Breast epithelium (tissue), 4 donors: ENCODE measurements around the gene ITGB4. TPM values are rescaled to one million over a fixed set of nuclear protein-coding genes. Genes with fewer than 3 reads are reported as not detected.

Experiments used
- DNase-seq, 2 donors: peaks; one replicate each; pipeline ENCODE4 v3.0.0-alpha.2; 2019; ENCODE audit warnings: low spot score in 2 of 2
- H3K27ac ChIP-seq, 2 donors: fragments of 200-600 bp; sonication (generic) in 1 of 2; one replicate each; pipeline ENCODE4 v1.5.1; 2016 to 2019; ENCODE audit warnings: mild to moderate bottlenecking in 1 of 2
- H3K27me3 ChIP-seq, 2 donors: fragments of 200-600 bp; sonication (generic) in 1 of 2; one replicate each; pipeline versions ENCODE4 v1.5.1 to v1.6.0; 2017 to 2019; ENCODE audit warnings: control low read depth in 1 of 2, mild to moderate bottlenecking in 1 of 2
- H3K36me3 ChIP-seq: fragments of 200-600 bp; one replicate; pipeline ENCODE4 v1.5.1; 2019
- H3K4me1 ChIP-seq, 2 donors: fragments of 200-600 bp; sonication (generic); one replicate each; pipeline ENCODE4 v1.5.1; 2016 to 2019; ENCODE audit warnings: control low read depth in 1 of 2
- H3K4me3 ChIP-seq, 3 donors: fragments of 200-600 bp; sonication (generic); 1 replicate in 2 of 3; 2 replicates in 1 of 3; pipeline ENCODE4 v1.5.1; 2016 to 2019; ENCODE audit warnings: mild to moderate bottlenecking in 3 of 3, moderate library complexity in 2 of 3
- H3K9me3 ChIP-seq, 2 donors: fragments of 200-600 bp; sonication (generic) in 1 of 2; one replicate each; pipeline ENCODE4 v1.5.1; 2016 to 2019; ENCODE audit warnings: control low read depth in 1 of 2
- POLR2A ChIP-seq: fragments of 450-650 bp; IDR thresholded peaks from one replicate; pipeline ENCODE4 v1.6.1; 2016; ENCODE audit warnings: antibody characterized with exemption, mild to moderate bottlenecking, moderate library complexity
- POLR2AphosphoS5 ChIP-seq, 3 donors: sonication (generic); formaldehyde crosslinking; IDR thresholded peaks; one replicate each; pipeline ENCODE4 v1.6.1; 2017; ENCODE audit warnings: antibody characterized with exemption in 3 of 3
- intact Hi-C: fragments of 100-400 bp; cut with DNase I; formaldehyde crosslinking; loops from one replicate; pipeline ENCODE4 v1.15.1; 2023; ENCODE audit warnings: low total_unique reads
- total RNA-seq, 3 donors: library from RNA; depleted of rRNA; stranded (reverse); fragments of >200 nt; gene quantifications; one replicate each; pipeline ENCODE4 v1.1.0, GENCODE V29; 2016
- TF ChIP-seq, protein P1 (sequence below), 3 donors: fragments of 450-650 bp; IDR thresholded peaks; one replicate each; pipeline ENCODE4 v1.5.1; 2016 to 2017; ENCODE audit warnings: antibody characterized with exemption in 3 of 3, mild to moderate bottlenecking in 3 of 3, moderate library complexity in 3 of 3

ITGB4 gene
- total RNA-seq, 3 donors from 2014 or later = 9.8 to 125 (median 67.2) TPM

DNA sequence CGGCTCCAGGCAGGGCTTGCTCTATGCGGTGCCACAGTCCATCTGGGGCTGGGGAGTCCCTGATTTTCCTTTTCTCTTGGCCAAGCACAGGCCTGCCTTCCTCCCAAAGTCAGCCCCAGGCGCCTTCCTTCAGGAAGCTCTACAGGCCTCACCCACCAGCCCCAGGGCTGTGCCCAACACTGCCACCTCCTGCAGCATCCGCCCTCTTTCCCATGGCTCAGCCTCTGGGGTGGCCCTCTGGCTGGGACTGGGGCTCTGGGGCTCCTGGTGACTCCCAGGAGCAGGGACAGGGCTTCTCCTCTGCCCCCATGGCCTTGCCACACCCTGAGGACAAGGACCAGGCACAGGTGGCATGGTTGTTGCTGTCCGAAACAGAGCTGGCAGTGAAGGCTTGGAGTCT is 817 bp downstream of the ITGB4 start:
- no peaks in the 10 kb centered on the region for H3K9me3 ChIP-seq
- no peaks in the 10 kb centered on the region for H3K4me1 ChIP-seq
- H3K36me3 ChIP-seq = no peaks in the 10 kb centered on the region
- peak overlapping the region; percentile 86 to 94 for H3K27ac ChIP-seq
- peaks cover 3% of the 10 kb centered on the region in 2 donors for H3K27me3 ChIP-seq
- H3K4me3 ChIP-seq = peak overlapping the region; percentile 43 to 83 (median 82)
- no peak for DNase-seq
- TF ChIP-seq POLR2A (no peak), POLR2AphosphoS5 (IDR thresholded peaks at IDR 0.05) (no peak)
- TF ChIP-seq, protein P1, sequence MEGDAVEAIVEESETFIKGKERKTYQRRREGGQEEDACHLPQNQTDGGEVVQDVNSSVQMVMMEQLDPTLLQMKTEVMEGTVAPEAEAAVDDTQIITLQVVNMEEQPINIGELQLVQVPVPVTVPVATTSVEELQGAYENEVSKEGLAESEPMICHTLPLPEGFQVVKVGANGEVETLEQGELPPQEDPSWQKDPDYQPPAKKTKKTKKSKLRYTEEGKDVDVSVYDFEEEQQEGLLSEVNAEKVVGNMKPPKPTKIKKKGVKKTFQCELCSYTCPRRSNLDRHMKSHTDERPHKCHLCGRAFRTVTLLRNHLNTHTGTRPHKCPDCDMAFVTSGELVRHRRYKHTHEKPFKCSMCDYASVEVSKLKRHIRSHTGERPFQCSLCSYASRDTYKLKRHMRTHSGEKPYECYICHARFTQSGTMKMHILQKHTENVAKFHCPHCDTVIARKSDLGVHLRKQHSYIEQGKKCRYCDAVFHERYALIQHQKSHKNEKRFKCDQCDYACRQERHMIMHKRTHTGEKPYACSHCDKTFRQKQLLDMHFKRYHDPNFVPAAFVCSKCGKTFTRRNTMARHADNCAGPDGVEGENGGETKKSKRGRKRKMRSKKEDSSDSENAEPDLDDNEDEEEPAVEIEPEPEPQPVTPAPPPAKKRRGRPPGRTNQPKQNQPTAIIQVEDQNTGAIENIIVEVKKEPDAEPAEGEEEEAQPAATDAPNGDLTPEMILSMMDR (IDR thresholded peaks at IDR 0.05) = no peak
- intact Hi-C loops = no loop called here

DNA sequence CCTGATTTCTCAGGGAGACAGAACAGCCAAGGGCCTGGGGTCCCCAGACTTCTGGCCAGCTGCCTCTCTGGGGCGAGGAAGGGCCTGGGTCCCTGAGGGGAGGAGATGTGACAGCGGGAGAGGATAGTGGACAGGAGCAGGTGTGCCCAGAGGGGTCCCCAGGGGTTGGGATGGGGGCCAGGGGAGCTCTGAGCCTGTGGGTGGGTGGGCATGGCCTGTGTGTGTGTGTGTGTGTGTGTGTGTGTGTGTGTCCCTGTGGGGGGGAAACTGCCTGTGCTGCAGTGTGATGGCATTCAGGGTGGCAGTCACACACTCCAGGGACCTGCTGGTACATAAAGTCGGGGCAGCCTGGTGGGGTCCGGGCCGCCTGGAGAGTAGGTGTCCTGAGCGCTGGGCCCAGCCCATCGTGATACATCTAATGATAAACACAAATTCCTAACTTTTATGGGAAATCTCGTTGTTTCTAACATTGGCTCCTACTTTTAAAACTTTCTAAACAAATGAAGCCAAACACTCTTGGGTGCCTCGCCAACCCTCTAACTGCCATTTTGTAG is 1.4 kb downstream of the ITGB4 start:
- TF ChIP-seq POLR2A = no peak
- TF ChIP-seq, protein P1 (IDR thresholded peaks at IDR 0.05) = no peak
- TF ChIP-seq POLR2AphosphoS5 (IDR thresholded peaks at IDR 0.05) = no peak
- H3K4me1 ChIP-seq = no peaks in the 10 kb centered on the region
- H3K4me3 ChIP-seq = peak overlapping the region; percentile 43 to 83 (median 82)
- intact Hi-C loops = no loop called here
- H3K27me3 ChIP-seq = peaks cover 3% of the 10 kb centered on the region in 2 donors
- H3K27ac ChIP-seq = peak overlapping the region; percentile 86 to 94
- no peaks in the 10 kb centered on the region for H3K36me3 ChIP-seq
- no peak for DNase-seq
- H3K9me3 ChIP-seq = no peaks in the 10 kb centered on the region

DNA sequence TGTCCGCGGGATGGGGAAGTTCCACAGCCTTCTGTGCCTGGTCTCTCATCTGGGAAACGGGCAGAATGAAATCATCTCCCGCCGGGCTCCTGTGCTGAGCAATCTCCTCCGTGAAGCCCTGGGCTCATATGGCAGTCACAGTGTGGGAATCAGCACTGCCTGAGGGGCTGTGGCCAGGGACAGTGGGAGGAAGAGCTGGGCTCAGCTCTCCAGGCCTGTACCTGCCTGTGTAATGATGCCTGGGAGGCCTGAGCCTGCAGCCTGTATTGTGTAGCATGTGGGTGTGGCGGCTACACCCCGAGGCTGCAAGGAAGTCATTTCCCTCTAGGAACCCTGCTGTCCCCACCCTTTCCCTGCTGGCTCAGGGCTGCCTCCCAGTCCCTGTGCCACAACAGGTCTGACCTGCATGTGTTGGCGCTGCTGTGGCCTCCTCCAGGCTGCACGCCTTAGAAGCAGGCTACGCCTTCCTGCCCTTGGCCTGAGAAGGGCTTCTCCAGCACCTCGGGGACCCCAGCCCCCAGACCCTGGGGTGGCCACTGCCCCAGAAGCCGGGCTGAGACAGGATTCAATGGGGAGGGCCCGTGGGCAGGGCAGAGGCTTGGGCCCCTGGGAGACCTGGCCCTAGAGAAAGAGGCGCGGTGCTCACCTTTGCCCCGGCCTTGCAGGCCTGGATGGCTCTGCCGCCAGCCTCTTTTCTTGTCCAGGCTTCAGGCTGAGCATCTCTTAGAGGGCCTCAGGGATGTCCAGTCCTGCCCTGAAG is 2.1 kb downstream of the ITGB4 start:
- Histone ChIP-seq H3K4me1 (no peaks in the 10 kb centered on the region), H3K27me3 (peaks cover 3% of the 10 kb centered on the region in 2 donors), H3K4me3 (peak overlapping the region; percentile 43 to 83 (median 82)), H3K9me3 (no peaks in the 10 kb centered on the region), H3K27ac (peak overlapping the region; percentile 86 to 94), H3K36me3 (no peaks in the 10 kb centered on the region)
- TF ChIP-seq POLR2AphosphoS5 (IDR thresholded peaks at IDR 0.05) (no peak), POLR2A (no peak)
- TF ChIP-seq, protein P1 (IDR thresholded peaks at IDR 0.05) = no peak
- no peak for DNase-seq
- intact Hi-C loops = no loop called here

DNA sequence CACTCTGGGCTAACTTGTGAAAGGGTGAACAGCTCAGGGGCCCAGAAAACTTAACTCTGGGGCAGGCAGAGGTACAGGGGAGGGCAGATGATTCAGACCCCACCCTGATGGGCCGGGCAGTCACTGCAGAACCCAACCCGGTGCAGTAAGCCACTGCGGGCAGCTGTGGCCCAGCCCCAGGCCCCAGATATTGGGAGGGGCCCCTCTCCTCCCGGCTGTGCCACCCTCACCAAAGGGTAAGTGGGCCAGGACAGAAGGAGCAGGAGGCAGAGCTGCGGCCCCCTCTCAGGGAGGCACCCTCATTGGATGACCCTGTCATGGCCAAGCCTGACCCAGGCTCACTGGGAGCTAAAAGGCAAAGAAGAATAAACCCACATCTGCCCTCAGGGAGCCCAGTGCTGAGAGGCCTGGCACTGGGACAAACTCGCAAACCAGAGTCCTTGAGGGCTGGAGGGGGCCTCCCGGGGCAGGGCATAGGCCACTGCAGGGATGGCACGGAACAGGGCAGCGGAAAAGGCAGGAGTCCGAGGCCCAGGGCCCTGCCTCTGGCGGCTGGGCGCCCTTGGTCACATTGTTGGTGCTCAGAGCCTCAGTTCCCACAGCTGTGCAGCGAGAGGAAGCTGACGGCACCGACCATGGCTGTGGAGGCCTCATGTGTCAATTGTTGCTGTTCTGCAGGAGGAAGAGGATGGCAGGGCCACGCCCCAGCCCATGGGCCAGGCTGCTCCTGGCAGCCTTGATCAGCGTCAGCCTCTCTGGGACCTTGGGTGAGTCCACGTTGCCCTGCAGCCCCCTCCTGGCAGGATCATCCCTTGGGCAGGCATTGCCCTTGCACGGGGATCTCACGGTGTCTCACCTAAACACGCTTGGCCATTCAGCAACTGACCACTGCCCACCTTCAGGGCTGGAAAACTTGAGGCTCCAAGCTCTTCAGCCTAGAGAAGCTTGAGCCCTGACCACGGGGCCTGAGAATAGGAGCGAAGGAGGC is 3.1 kb downstream of the ITGB4 start:
- TF ChIP-seq, protein P1 (IDR thresholded peaks at IDR 0.05) = no peak
- no peak for TF ChIP-seq POLR2A
- TF ChIP-seq POLR2AphosphoS5 (IDR thresholded peaks at IDR 0.05) = no peak
- Histone ChIP-seq H3K4me3 (peak overlapping the region in 2 of 3 donors; percentile 82 to 83), H3K9me3 (no peaks in the 10 kb centered on the region), H3K27me3 (peaks cover 3% of the 10 kb centered on the region in 2 donors), H3K36me3 (no peaks in the 10 kb centered on the region), H3K4me1 (no peaks in the 10 kb centered on the region), H3K27ac (peak overlapping the region; percentile 86 to 94)
- intact Hi-C loops = no loop called here
- no peak for DNase-seq
